ENCODE data around the gene YOD1.
A peak's percentile ranks its signal among the peaks of the same experiment; 100 is the strongest.

The YOD1 gene

GRCh38 chr1:207003210-207003609 lies 47.8 kb downstream of the YOD1 start:
- no peak for TF ChIP-seq CTCF (conservative IDR thresholded peaks at IDR 0.05)
- H3K27ac ChIP-seq = peak overlapping the region; percentile 79

GRCh38 chr1:207002724-207003146 lies 48.3 kb downstream of the YOD1 start:
- peak overlapping the region; percentile 79 for H3K27ac ChIP-seq

GRCh38 chr1:207001492-207002245 lies 49.3 kb downstream of the YOD1 start:
- no peak overlapping the region for H3K27ac ChIP-seq

More at GRCh38 chr1:207002724-207003146, 48.3 kb downstream of the YOD1 start:
- no peak for TF ChIP-seq CTCF (conservative IDR thresholded peaks at IDR 0.05)

GRCh38 chr1:207000651-207001291 lies 50.2 kb downstream of the YOD1 start:
- no peak for TF ChIP-seq CTCF (conservative IDR thresholded peaks at IDR 0.05)
- peak overlapping the region; percentile 14; the same call in 1 of the 2 replicates for H3K27ac ChIP-seq

More at GRCh38 chr1:207001492-207002245, 49.3 kb downstream of the YOD1 start:
- no peak for TF ChIP-seq CTCF (conservative IDR thresholded peaks at IDR 0.05)

- no peak for TF ChIP-seq CTCF (conservative IDR thresholded peaks at IDR 0.05)
- no peak overlapping the region for H3K27ac ChIP-seq
These were observed 52.2 kb downstream of the YOD1 start for GRCh38 chr1:206998816-206999215.
